ENCODE measurements around the gene ZC3H15.
"Not testable (repeated sequence)": the region's sequence is repeated elsewhere in the genome, so short reads cannot be mapped to it uniquely, and the experiment has no call there.

Gene ZC3H15

GRCh38 chr2:186466743-186467142 lies 19.3 kb upstream of the ZC3H15 start:
- no peak overlapping the region for H3K27ac ChIP-seq (ENCODE audit: low read length)
- no peak overlapping the region for H3K4me3 ChIP-seq (ENCODE audit: low read depth in 1 of 2, low read length in 2 of 2)
- H3K27me3 ChIP-seq (ENCODE audit: low read depth, low read length) = no peaks in the 10 kb centered on the region
- H3K36me3 ChIP-seq (ENCODE audit: control insufficient read depth in 1 of 2, insufficient read depth in 2 of 2, low read length in 2 of 2) = no peaks in the 10 kb centered on the region
- peaks cover 0 to 6% of the 10 kb centered on the region in 2 donors for H3K9me3 ChIP-seq (ENCODE audit: control insufficient read depth in 1 of 2, low read length in 2 of 2)
- H3K4me1 ChIP-seq (ENCODE audit: control insufficient read depth in 1 of 2, insufficient read depth in 2 of 2, low read length in 2 of 2) = no peaks in the 10 kb centered on the region

DNA sequence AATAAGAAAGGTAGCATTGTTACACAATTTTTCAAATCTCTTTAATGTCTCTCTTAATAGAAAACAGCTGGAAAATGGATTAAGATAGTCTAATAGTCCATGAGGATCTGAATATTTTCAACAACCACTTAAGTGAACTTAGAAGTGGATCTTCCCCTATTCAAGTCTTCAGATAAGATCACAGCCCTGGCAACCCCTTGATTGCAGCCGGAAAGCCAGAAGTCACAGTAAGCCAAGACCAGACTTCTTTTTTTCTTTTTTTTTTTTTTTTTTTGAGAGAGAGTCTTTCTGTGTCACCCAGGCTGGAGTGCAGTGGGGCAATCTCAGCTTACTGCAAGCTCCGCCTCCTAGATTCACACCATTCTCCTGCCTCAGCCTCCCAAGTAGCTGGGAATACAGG lies 18.6 kb upstream of the ZC3H15 start:
- Histone ChIP-seq H3K4me1 (ENCODE audit: control insufficient read depth in 1 of 2, insufficient read depth in 2 of 2, low read length in 2 of 2) (no peaks in the 10 kb centered on the region), H3K9me3 (ENCODE audit: control insufficient read depth in 1 of 2, low read length in 2 of 2) (peaks cover 0 to 6% of the 10 kb centered on the region in 2 donors), H3K27me3 (ENCODE audit: low read depth, low read length) (no peaks in the 10 kb centered on the region), H3K4me3 (ENCODE audit: low read depth in 1 of 2, low read length in 2 of 2) (no peak overlapping the region), H3K27ac (ENCODE audit: low read length) (no peak overlapping the region), H3K36me3 (ENCODE audit: control insufficient read depth in 1 of 2, insufficient read depth in 2 of 2, low read length in 2 of 2) (no peaks in the 10 kb centered on the region)

DNA sequence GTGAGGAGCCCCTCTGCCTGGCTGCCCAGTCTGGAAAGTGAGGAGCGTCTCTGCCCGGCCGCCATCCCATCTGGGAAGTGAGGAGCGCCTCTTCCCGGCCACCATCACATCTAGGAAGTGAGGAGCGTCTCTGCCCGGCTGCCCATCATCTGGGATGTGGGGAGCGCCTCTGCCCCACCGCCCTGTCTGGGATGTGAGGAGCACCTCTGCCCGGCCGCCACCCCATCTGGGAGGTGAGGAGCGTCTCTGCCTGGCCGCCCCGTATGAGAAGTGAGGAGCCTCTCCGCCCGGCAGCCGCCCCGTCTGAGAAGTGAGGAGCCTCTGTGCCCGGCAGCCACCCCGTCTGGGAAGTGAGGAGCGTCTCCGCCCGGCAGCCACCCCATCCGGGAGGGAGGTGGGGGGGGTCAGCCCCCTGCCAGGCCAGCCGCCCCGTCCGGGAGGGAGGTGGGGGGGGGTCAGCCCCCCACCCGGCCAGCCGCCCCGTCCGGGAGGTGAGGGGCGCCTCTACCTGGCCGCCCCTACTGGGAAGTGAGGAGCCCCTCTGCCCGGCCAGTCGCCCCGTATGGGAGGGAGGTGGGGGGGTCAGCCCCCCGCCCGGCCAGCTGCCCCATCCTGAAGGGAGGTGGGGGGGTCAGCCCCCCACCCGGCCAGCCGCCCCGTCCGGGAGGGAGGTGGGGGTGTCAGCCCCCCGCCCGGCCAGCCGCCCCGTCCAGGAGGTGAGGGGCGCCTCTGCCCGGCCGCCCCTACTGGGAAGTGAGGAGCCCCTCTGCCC lies 13.2 kb upstream of the ZC3H15 start:
- not testable (repeated sequence) for H3K27me3 ChIP-seq (ENCODE audit: low read depth, low read length); H3K4me3 ChIP-seq (ENCODE audit: low read depth in 1 of 2, low read length in 2 of 2); H3K4me1 ChIP-seq (ENCODE audit: control insufficient read depth in 1 of 2, insufficient read depth in 2 of 2, low read length in 2 of 2); H3K9me3 ChIP-seq (ENCODE audit: control insufficient read depth in 1 of 2, low read length in 2 of 2); H3K36me3 ChIP-seq (ENCODE audit: control insufficient read depth in 1 of 2, insufficient read depth in 2 of 2, low read length in 2 of 2); H3K27ac ChIP-seq (ENCODE audit: low read length)

GRCh38 chr2:186474239-186474638 lies 11.8 kb upstream of the ZC3H15 start:
- H3K4me1 ChIP-seq (ENCODE audit: control insufficient read depth in 1 of 2, insufficient read depth in 2 of 2, low read length in 2 of 2); H3K4me3 ChIP-seq (ENCODE audit: low read depth in 1 of 2, low read length in 2 of 2); H3K27me3 ChIP-seq (ENCODE audit: low read depth, low read length); H3K9me3 ChIP-seq (ENCODE audit: control insufficient read depth in 1 of 2, low read length in 2 of 2); H3K27ac ChIP-seq (ENCODE audit: low read length); H3K36me3 ChIP-seq (ENCODE audit: control insufficient read depth in 1 of 2, insufficient read depth in 2 of 2, low read length in 2 of 2): not testable (repeated sequence)

DNA sequence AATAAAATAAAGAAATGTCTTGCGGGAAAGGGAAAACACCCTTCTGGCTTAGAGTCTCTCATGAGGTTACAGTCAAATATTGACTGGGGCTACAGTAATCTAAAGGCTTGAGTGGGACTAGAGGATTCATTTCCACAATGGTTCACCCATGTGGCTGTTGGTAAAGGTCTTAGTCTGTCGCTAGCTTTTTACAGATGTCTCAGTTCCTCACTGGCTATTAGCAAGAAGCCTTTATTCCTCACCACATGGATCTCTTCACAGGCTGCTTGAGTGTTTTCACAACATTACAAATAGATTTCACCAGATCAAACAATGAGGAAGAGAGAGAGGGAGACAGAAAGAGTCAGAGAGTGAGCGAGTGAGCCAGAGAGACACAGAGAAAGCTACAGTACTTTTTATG lies 8.3 kb upstream of the ZC3H15 start:
- Histone ChIP-seq H3K4me1 (ENCODE audit: control insufficient read depth in 1 of 2, insufficient read depth in 2 of 2, low read length in 2 of 2) (no peaks in the 10 kb centered on the region), H3K36me3 (ENCODE audit: control insufficient read depth in 1 of 2, insufficient read depth in 2 of 2, low read length in 2 of 2) (no peaks in the 10 kb centered on the region)

DNA sequence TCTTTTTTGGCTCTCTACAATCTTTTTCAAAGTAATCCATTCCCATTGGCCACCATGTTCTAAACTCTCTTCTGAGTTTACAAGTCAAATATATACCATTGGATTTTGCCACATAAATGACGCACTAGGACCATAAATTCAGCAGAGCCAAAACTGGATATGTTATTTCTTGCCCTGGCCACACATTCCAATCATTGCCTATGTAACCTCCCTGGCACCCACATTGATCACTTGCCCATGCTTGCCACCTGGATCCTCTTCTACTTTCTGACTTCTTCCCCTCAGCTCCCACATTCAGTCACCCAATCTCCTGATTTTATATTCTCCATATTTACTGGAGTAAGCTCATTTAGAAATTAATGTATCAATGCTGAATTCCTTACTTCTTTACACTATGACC lies 5.1 kb upstream of the ZC3H15 start:
- Histone ChIP-seq H3K36me3 (ENCODE audit: control insufficient read depth in 1 of 2, insufficient read depth in 2 of 2, low read length in 2 of 2) (no peaks in the 10 kb centered on the region), H3K4me3 (ENCODE audit: low read depth in 1 of 2, low read length in 2 of 2) (no peak overlapping the region), H3K4me1 (ENCODE audit: control insufficient read depth in 1 of 2, insufficient read depth in 2 of 2, low read length in 2 of 2) (peaks cover 0 to 6% of the 10 kb centered on the region in 2 donors), H3K9me3 (ENCODE audit: control insufficient read depth in 1 of 2, low read length in 2 of 2) (no peaks in the 10 kb centered on the region), H3K27ac (ENCODE audit: low read length) (no peak overlapping the region), H3K27me3 (ENCODE audit: low read depth, low read length) (no peaks in the 10 kb centered on the region)

More for the DNA sequence above, 8.3 kb upstream of the ZC3H15 start:
- no peak overlapping the region for H3K27ac ChIP-seq (ENCODE audit: low read length)
- no peaks in the 10 kb centered on the region for H3K27me3 ChIP-seq (ENCODE audit: low read depth, low read length)
- no peak overlapping the region for H3K4me3 ChIP-seq (ENCODE audit: low read depth in 1 of 2, low read length in 2 of 2)
- H3K9me3 ChIP-seq (ENCODE audit: control insufficient read depth in 1 of 2, low read length in 2 of 2) = no peaks in the 10 kb centered on the region

DNA sequence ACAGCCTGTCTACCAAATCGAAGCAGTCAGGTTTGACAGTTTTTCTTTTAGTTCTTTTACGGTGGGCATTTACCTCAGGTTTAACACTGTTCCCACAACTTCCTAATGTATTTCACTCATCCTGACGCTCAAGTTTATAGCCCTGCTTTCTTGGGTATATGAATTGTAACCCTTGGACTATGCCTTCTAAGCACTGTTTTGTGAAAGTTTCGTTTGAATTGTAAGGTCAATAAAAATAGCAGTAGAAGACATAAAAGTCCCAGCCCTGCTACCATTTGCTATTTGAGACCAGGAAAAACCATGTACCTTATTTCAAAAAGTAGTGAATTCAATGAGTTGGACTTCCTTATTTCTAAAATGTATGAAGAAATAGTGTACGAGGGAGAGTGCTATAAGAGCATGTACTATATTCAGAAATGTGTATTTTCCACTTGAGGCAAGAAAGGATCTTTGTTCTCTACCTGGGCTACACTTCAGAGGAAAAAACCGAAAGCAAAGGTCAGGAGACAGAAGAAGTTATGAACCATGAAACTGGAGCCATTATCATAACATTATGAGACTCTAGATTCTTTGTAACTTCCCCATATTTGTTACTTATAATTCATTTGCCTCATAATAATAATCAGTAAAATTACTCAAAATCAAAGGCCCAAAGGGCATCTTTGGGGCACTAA lies 1.9 kb upstream of the ZC3H15 start:
- peaks cover 0 to 3% of the 10 kb centered on the region in 2 donors for H3K36me3 ChIP-seq (ENCODE audit: control insufficient read depth in 1 of 2, insufficient read depth in 2 of 2, low read length in 2 of 2)
- H3K9me3 ChIP-seq (ENCODE audit: control insufficient read depth in 1 of 2, low read length in 2 of 2) = no peaks in the 10 kb centered on the region
- no peaks in the 10 kb centered on the region for H3K27me3 ChIP-seq (ENCODE audit: low read depth, low read length)
- H3K27ac ChIP-seq (ENCODE audit: low read length) = peak overlapping the region; percentile 32
- peaks cover 10 to 23% of the 10 kb centered on the region in 2 donors for H3K4me1 ChIP-seq (ENCODE audit: control insufficient read depth in 1 of 2, insufficient read depth in 2 of 2, low read length in 2 of 2)
- peak overlapping the region; percentile 82 to 95 for H3K4me3 ChIP-seq (ENCODE audit: low read depth in 1 of 2, low read length in 2 of 2)

DNA sequence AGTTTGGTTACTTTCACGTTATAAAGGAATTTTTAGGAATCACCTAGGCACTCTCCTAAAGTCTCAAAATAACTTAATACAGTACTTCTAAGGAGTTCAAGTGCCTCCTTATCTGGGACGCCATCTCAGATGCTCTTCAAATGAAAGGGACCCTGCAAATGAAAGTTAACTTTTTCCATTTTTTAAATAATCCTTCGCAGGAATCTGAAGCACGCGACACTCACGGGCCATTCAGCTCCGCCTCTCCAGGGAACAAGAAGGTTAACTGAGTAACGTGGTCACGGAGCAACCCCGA lies 537 bp upstream of the ZC3H15 start:
- Histone ChIP-seq H3K27me3 (ENCODE audit: low read depth, low read length) (no peaks in the 10 kb centered on the region), H3K36me3 (ENCODE audit: control insufficient read depth in 1 of 2, insufficient read depth in 2 of 2, low read length in 2 of 2) (peaks cover 0 to 3% of the 10 kb centered on the region in 2 donors), H3K27ac (ENCODE audit: low read length) (peak overlapping the region; percentile 98), H3K4me3 (ENCODE audit: low read depth in 1 of 2, low read length in 2 of 2) (peak overlapping the region; percentile 82 to 95), H3K4me1 (ENCODE audit: control insufficient read depth in 1 of 2, insufficient read depth in 2 of 2, low read length in 2 of 2) (peaks cover 11 to 29% of the 10 kb centered on the region in 2 donors), H3K9me3 (ENCODE audit: control insufficient read depth in 1 of 2, low read length in 2 of 2) (no peaks in the 10 kb centered on the region)

DNA sequence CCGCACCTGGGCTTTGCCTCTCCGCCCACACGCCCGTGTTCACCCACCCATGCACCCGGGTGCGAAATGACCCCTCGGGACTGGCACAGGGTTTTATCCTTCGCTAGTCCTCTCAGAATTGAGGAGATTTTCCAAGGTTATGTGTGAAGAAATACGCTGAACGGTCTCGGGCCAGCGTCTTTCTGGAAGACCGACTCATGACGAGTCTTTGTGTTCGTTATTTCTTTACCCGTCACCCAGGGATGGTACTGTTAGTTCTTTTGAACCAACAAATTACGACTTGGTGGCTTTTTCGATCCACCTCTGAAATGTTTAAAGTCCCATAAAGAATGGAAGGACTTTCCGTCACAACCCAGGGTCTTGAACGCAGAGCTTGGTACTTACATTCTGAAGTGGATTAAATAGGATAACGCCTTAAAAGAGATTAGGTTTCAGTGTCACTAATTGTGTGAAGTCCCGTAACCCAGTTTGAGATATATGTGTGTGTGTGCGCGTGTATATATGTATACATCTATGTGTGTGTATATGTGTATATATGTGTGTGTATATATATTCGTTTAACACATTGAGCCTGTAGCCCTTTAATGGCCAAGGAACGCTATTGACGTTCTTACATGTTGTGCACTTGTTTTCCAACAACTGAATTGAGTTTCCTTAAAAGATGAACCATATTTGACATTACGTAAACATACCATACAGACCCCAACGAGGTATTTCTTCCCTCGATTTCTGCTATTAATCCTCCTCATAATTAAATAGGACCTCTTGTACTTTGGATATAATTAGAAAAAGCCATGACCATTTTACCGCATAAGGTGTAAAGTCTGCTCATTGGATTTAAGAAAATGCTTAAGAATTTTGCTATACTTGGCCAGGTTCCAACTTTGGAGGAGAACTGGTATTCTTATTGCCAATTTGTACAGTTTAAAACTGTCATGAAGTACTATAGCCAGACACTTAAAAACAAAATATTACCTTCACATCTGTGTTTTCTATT lies 889 bp downstream of the ZC3H15 start:
- H3K27ac ChIP-seq (ENCODE audit: low read length) = peak overlapping the region; percentile 98
- H3K4me3 ChIP-seq (ENCODE audit: low read depth in 1 of 2, low read length in 2 of 2) = peak overlapping the region; percentile 82 to 95
- H3K36me3 ChIP-seq (ENCODE audit: control insufficient read depth in 1 of 2, insufficient read depth in 2 of 2, low read length in 2 of 2) = peaks cover 0 to 3% of the 10 kb centered on the region in 2 donors
- no peaks in the 10 kb centered on the region for H3K9me3 ChIP-seq (ENCODE audit: control insufficient read depth in 1 of 2, low read length in 2 of 2)
- H3K27me3 ChIP-seq (ENCODE audit: low read depth, low read length) = no peaks in the 10 kb centered on the region
- H3K4me1 ChIP-seq (ENCODE audit: control insufficient read depth in 1 of 2, insufficient read depth in 2 of 2, low read length in 2 of 2) = peaks cover 11 to 42% of the 10 kb centered on the region in 2 donors

DNA sequence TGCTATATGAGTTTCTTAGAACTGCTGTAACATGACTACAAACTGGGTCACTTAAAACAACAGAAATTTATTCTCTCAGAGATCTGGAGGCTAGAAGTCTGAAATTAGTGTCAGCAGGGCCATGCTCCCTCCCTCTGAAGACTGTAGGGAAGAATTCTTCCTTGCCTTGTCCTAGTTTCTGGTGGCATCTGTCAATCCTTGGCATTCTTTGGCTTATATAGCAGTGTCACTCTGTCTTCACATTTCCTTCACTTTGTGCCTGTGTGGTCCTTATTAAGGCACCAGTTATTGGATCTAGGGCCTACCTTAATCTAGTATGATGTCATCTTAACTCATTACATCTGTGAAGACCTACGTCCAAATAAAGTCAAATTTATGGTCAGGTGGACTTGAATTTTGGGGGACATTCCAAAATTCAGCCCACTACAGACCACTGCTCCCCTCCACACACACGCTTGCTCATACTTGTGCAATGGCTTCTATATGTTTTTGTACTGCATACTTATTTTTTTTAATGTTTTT lies 7.6 kb downstream of the ZC3H15 start:
- Histone ChIP-seq H3K9me3 (ENCODE audit: control insufficient read depth in 1 of 2, low read length in 2 of 2) (no peaks in the 10 kb centered on the region), H3K4me1 (ENCODE audit: control insufficient read depth in 1 of 2, insufficient read depth in 2 of 2, low read length in 2 of 2) (peaks cover 6 to 36% of the 10 kb centered on the region in 2 donors), H3K4me3 (ENCODE audit: low read depth in 1 of 2, low read length in 2 of 2) (no peak overlapping the region), H3K36me3 (ENCODE audit: control insufficient read depth in 1 of 2, insufficient read depth in 2 of 2, low read length in 2 of 2) (peaks cover 18 to 21% of the 10 kb centered on the region in 2 donors), H3K27ac (ENCODE audit: low read length) (no peak overlapping the region), H3K27me3 (ENCODE audit: low read depth, low read length) (no peaks in the 10 kb centered on the region)

DNA sequence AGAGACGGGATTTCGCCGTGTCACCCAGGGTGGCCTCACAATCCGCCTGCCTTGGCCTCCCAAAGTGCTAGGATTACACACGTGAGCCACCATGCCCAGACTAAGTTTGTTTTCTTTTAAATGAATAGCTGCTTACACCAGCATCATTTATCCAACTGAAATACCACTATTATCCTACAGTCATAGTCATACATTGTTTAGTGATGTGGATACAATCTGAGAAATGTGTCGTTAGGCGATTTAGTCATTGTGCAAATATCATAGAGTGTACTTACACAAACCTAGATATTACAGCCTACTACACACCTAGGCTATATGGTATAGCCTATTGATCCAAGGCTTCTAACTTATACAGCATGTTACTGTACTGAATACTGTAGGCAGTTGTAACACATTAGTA lies 10.3 kb downstream of the ZC3H15 start:
- Histone ChIP-seq H3K4me3 (ENCODE audit: low read depth in 1 of 2, low read length in 2 of 2) (no peak overlapping the region), H3K27ac (ENCODE audit: low read length) (no peak overlapping the region), H3K36me3 (ENCODE audit: control insufficient read depth in 1 of 2, insufficient read depth in 2 of 2, low read length in 2 of 2) (peaks cover 27 to 32% of the 10 kb centered on the region in 2 donors), H3K27me3 (ENCODE audit: low read depth, low read length) (no peaks in the 10 kb centered on the region), H3K9me3 (ENCODE audit: control insufficient read depth in 1 of 2, low read length in 2 of 2) (no peaks in the 10 kb centered on the region), H3K4me1 (ENCODE audit: control insufficient read depth in 1 of 2, insufficient read depth in 2 of 2, low read length in 2 of 2) (peaks cover 0 to 18% of the 10 kb centered on the region in 2 donors)

Measured in muscle layer of duodenum (tissue), 2 donors.